IPS-NIHi7 (cell line): ENCODE measurements around the gene TMEM132D.
A peak's percentile ranks its signal among the peaks of the same experiment; 100 is the strongest.
"Not testable (repeated sequence)": the region's sequence is repeated elsewhere in the genome, so short reads cannot be mapped to it uniquely, and the experiment has no call there.

Source experiments
- DNase-seq: peaks from one replicate; pipeline ENCODE4 v3.0.0; 2012; ENCODE audit warnings: mixed read lengths; ENCODE audit errors: extremely low spot score

The TMEM132D gene

DNA sequence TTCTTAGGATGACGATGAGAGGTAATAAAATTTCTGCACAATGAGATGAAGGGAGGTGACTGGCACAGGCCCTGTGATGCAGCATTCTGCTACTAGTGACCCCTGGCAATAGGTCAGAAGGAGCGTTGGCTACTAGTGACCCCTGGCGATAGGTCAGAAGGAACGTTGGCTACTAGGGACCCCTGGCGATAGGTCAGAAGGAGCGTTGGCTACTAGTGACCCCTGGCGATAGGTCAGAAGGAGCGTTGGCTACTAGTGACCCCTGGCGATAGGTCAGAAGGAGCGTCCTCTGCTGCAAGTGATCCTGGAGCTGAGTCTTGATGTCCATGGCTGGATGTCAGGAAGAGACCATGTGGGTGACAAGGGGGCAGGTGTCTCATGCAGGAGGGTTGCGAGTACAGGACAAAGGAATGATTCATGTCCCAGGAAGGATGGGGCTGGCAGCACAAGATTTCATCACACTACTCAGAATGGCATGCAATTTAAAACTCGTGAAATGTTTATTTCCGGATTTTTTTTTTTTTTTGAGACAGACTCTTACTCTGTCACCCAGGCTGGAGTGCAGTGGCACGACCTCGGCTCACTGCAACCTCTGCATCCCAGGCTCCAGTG lies 365.0 kb downstream of the TMEM132D start:
- DNase-seq, result not testable (repeated sequence)

DNA sequence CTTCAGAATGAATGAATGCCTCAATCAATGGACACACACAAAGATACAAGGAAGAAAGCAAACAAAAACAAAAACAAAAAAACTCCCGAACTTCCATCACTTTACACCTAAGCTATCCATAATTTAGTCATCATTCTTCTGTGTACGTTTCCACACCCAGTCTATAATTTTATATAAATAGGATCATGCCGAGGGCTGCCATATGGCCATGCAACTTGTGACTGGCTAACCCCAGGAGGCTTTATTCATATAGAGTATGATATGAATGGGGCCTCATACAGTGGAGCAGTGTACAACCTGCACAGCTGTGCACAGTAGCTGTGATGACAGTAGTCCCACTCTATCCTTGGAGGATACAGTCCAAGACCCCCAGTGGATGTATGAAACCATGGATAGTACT lies 365.7 kb downstream of the TMEM132D start:
- no peak for DNase-seq

- DNase-seq, result no peak
Observed at GRCh38 chr12:129534966-129535750, 368.7 kb downstream of the TMEM132D start.

DNA sequence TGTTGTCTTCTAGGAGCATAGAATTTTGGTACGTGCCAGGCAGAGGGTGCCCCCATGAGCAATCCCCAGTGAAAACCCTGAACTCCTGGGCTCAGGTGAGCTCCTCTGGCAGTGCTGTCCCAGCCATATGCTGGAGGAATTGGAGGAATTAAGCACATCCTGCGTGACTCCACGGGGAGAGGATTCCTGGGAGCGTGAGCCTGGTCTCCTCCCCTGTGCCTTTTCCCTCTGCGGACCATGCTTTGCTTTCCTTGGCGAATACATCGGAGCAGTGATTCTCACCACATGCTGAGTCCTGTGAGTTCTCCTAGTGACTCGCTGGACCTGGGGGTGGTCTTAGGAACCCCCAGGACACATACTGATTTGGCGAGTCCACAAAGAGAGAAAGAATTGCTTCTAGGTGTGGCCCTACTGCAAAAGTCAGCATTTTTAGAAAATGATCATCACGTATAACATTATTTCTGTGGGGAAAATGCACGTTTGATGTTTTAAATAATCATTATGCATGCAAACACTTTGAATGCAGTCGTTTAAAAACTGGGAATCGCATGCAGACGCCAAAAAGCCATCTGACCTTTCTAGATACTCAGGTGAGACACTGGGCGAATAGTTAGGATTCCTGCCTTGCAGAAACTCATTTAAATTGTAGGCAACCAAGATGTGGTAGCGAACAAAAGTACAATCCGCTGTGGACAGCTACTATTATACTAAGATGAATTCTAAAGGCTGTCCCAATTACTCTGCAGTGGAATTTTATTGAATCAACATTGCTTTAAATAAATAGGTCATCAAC lies 370.9 kb downstream of the TMEM132D start:
- peak; percentile 29 for DNase-seq

GRCh38 chr12:129532082-129532481 lies 371.7 kb downstream of the TMEM132D start:
- no peak for DNase-seq

GRCh38 chr12:129530984-129531383 lies 372.8 kb downstream of the TMEM132D start:
- DNase-seq, result peak; percentile 49

DNA sequence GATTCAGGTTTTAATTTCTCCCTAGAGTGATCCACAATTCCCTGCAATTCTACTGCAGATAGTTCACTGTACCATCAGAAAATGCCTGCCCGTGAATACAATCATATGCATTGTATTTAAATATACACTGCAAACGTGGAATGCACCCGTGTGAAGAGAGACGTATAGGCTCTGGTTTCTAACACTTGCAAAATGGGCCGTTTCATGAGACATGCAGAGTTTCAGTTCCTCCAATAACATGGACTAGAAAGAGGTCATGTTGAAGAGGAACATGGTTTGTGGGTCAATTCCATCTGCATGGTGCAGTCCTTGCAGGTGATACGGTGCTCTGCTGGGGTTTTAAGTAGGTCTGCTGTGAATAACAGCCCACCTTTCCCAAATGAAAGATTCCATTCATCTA lies 373.3 kb downstream of the TMEM132D start:
- DNase-seq, result no peak

GRCh38 chr12:129527506-129527905 lies 376.3 kb downstream of the TMEM132D start:
- no peak for DNase-seq

GRCh38 chr12:129523621-129524020 lies 380.2 kb downstream of the TMEM132D start:
- no peak for DNase-seq

DNA sequence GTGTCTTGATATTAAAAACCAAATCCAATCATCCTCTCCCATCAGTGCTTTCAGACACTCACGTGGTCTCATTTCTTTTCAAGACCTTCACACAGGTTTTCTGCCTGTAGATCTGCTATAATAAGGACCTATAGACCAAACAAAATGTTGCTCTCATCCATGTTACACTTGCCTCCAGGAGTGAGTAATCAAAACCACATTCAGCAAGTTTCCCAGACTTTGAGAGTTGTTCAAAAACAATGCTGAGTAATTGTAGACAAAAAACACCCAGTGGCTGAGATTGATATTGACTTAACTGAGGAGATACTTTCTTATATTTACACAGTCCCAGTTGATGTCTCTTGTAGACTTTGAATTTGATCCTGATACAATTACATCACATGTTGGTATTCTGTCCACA lies 383.1 kb downstream of the TMEM132D start:
- no peak for DNase-seq

- DNase-seq, result no peak
Observed at GRCh38 chr12:129503802-129504201, 400.0 kb downstream of the TMEM132D start.

GRCh38 chr12:129496226-129496625 lies 407.6 kb downstream of the TMEM132D start:
- DNase-seq, result no peak

GRCh38 chr12:129494766-129495165 lies 409.1 kb downstream of the TMEM132D start:
- DNase-seq, result no peak

DNA sequence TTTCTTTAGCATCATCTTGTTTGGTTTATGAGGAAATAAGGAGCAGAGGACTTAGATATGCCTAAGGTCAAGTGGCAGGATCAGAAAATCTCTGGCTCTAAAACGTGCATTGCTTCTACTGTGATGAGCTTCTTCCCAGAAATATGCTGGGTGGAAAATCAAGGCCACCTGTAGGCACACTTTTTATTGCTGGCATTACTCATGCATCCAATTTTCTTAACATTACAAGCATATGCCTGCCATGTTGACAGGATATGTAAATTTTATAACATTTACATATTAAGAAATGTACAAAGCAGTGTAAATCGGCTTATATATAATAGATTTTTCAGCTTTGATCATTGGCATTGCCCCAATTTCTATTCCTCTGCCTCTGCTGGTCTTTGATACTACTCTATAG lies 409.6 kb downstream of the TMEM132D start:
- no peak for DNase-seq

GRCh38 chr12:129489100-129489676 lies 414.6 kb downstream of the TMEM132D start:
- DNase-seq, result no peak

DNA sequence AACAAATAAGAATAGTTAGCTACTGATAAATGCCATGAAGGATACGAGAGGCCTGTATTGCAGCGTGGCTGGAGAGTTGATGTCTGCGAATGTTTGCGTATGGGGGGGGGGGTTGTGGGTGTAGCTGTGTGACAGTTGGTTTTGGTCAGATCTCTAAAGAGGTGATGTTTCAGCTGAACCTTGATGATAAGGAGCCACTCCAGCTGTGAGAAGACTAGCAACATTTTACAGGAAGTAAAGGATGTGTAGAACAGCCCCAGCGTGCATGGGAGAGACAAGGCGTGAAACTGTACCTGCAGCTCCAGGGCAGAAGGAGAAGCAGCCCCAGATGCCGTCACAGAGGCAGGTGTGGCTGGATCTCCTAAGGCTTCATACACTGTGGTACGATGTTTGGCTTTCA lies 416.9 kb downstream of the TMEM132D start:
- no peak for DNase-seq

- no peak for DNase-seq
Observed at GRCh38 chr12:129483111-129483893, 420.5 kb downstream of the TMEM132D start.

- no peak for DNase-seq
Observed at GRCh38 chr12:129481921-129482320, 421.9 kb downstream of the TMEM132D start.

DNA sequence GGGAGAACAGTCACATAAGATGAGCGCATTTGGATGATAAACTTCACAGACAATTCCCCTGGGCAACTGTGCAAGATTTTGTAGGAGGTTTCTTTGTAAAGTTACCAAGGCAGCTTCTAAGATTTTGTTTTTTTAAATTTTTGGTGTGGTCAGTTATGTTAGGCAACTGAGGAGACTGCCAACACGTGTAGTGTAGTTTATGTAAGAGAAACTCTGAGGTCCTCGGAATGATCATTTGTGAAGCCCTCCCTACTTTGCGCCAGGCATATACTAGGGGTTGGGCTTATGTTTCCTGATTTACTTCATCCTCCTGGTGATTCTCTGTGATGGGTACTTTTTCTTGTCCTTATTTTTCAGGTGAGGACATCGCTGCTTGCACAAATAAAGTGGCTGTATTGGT lies 433.6 kb downstream of the TMEM132D start:
- no peak for DNase-seq

- DNase-seq, result no peak
Observed at GRCh38 chr12:129467726-129468125, 436.1 kb downstream of the TMEM132D start.

DNA sequence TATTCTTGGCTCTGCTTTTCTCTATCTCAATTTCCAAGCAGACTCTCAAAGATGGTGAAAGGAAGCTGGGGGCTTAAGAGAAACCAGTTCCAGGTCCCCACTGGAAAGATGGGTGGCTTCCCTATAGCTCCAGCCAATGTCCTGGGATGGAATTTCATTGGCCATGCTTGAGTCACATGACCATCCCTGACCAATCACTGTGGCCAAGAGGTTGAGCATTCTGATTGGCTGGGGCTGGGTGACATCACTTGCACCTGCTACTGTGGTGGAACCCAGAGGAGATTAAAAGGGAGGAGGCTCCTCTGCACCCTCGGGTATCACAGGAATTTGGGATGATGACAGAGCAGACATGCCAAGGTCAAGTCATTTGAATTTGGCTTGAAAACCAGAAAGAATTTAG lies 436.5 kb downstream of the TMEM132D start:
- DNase-seq, result no peak
